ENCODE results near the gene FOXE3.

GRCh38 chr1:47440599-47441081, 24.6 kb downstream of the FOXE3 start:
- TF ChIP-seq, protein P1, sequence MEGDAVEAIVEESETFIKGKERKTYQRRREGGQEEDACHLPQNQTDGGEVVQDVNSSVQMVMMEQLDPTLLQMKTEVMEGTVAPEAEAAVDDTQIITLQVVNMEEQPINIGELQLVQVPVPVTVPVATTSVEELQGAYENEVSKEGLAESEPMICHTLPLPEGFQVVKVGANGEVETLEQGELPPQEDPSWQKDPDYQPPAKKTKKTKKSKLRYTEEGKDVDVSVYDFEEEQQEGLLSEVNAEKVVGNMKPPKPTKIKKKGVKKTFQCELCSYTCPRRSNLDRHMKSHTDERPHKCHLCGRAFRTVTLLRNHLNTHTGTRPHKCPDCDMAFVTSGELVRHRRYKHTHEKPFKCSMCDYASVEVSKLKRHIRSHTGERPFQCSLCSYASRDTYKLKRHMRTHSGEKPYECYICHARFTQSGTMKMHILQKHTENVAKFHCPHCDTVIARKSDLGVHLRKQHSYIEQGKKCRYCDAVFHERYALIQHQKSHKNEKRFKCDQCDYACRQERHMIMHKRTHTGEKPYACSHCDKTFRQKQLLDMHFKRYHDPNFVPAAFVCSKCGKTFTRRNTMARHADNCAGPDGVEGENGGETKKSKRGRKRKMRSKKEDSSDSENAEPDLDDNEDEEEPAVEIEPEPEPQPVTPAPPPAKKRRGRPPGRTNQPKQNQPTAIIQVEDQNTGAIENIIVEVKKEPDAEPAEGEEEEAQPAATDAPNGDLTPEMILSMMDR (conservative IDR thresholded peaks at IDR 0.05 in 1 of 2, IDR thresholded peaks at IDR 0.05 in 1 of 2; ENCODE audit: extremely low read depth in 1 of 2, insufficient read depth in 1 of 2, low read depth in 1 of 2, low read length in 2 of 2) = no peak
- no peak for TF ChIP-seq EZH2 (IDR thresholded peaks at IDR 0.05; ENCODE audit: borderline replicate concordance, low read length)

Data from mammary epithelial cell (primary cell).